Progenitor cell of endocrine pancreas (in vitro differentiated cells): ENCODE data around the gene P2RY10. TPM values are rescaled to one million over a fixed set of nuclear protein-coding genes. Genes with fewer than 3 reads are reported as not detected.

Source experiments
- DNase-seq: peaks from one replicate; pipeline ENCODE4 v3.0.0; 2021; ENCODE audit warnings: low spot score; ENCODE audit not compliant: unreplicated experiment
- H3K27ac Mint-ChIP-seq: 2 replicates; pipeline ENCODE4 v1.8.0; 2021; ENCODE audit warnings: mild to moderate bottlenecking, moderate library complexity, mixed read lengths
- H3K27me3 Mint-ChIP-seq: 2 replicates; pipeline ENCODE4 v1.8.0; 2021; ENCODE audit warnings: mixed read lengths
- H3K36me3 Mint-ChIP-seq: 2 replicates; pipeline ENCODE4 v1.8.0; 2022; ENCODE audit warnings: mixed read lengths; ENCODE audit not compliant: insufficient read depth
- H3K4me1 Mint-ChIP-seq: 2 replicates; pipeline ENCODE4 v1.8.0; 2021; ENCODE audit warnings: low read depth, mixed read lengths
- H3K4me3 Mint-ChIP-seq: 2 replicates; pipeline ENCODE4 v1.8.0; 2021; ENCODE audit warnings: low read depth, mild to moderate bottlenecking, moderate library complexity, mixed read lengths
- H3K9me3 Mint-ChIP-seq: 2 replicates; pipeline ENCODE4 v1.8.0; 2021; ENCODE audit warnings: low read depth, mixed read lengths
- CTCF ChIP-seq: fragments of 200-600 bp; sonication (generic); IDR thresholded peaks from one replicate; pipeline ENCODE4 v1.5.0; 2021; ENCODE audit warnings: antibody characterized with exemption, mild to moderate bottlenecking; ENCODE audit not compliant: unreplicated experiment
- total RNA-seq: library from RNA; stranded (reverse); gene quantifications from 2 replicates; pipeline ENCODE4 v1.2.1, GENCODE V29; 2021

The P2RY10 gene
- total RNA-seq, 1 donor from 2014 or later: not detected

DNA sequence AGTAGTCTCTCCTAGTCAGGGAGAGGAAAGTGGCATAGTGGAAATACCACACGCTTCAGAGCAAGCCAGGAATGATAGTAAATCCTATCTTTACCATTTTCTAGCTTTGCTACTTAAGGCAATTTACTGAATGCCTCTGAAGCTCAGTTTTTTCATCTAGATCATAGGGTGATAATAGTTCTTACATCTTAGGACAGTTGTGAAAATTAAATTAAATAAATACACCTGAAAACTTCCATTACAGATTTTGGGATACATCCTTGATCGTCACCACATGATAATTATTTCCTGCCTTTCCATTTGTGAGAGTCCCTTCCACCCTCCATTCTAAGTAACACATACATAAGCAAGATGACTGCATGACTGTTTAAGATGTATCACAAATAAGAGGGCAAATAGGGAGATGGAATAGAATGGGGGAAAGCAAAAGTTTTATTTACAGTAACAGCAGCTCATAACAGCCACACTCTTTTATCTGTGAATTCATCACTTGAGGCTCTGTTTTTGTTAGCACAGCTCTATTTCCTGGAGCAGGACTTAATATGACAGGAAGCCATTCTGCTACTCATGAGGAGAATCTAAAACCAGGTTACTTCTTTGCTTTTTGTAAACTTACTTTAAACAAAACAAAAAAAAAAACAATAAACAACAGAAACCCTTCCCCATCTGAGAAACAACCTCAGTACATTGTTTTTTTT lies 13.4 kb downstream of the P2RY10 start:
- peaks cover 12% of the 10 kb centered on the region for H3K9me3 Mint-ChIP-seq
- H3K4me3 Mint-ChIP-seq: no peak overlapping the region
- no peak for DNase-seq
- H3K27ac Mint-ChIP-seq: no peak overlapping the region
- TF ChIP-seq CTCF: no peak
- H3K4me1 Mint-ChIP-seq: no peaks in the 10 kb centered on the region
- no peaks in the 10 kb centered on the region for H3K36me3 Mint-ChIP-seq
- no peaks in the 10 kb centered on the region for H3K27me3 Mint-ChIP-seq

GRCh38 chrX:78960888-78961287 lies 15.7 kb downstream of the P2RY10 start:
- Mint-ChIP-seq H3K4me1 (no peaks in the 10 kb centered on the region), H3K27ac (no peak overlapping the region), H3K4me3 (no peak overlapping the region), H3K27me3 (no peaks in the 10 kb centered on the region), H3K9me3 (peaks cover 19% of the 10 kb centered on the region), H3K36me3 (no peaks in the 10 kb centered on the region)
- TF ChIP-seq CTCF: no peak
- DNase-seq: no peak

DNA sequence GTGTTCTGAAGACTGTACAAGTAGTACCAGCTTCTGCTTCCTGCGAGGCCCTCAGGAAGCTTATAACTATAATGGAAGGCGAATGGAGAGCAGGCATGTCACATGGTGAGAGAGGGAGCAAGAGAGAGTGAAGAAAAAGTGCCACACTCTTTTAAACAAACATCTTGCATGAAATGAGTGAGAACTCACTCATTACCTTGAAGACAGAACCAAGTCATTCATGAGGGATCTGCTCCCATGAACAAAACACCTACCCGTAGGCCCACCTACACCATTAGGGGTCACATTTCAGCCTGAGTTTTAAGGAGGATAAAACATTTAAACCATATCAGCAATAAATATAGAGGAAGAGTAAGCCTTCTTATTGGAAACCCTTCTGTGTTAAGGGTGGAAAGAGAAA lies 19.4 kb downstream of the P2RY10 start:
- no peak overlapping the region for H3K27ac Mint-ChIP-seq
- no peaks in the 10 kb centered on the region for H3K27me3 Mint-ChIP-seq
- no peaks in the 10 kb centered on the region for H3K4me1 Mint-ChIP-seq
- H3K36me3 Mint-ChIP-seq: no peaks in the 10 kb centered on the region
- peaks cover 29% of the 10 kb centered on the region for H3K9me3 Mint-ChIP-seq
- H3K4me3 Mint-ChIP-seq: no peak overlapping the region
- TF ChIP-seq CTCF: no peak
- no peak for DNase-seq

- Mint-ChIP-seq H3K36me3 (no peaks in the 10 kb centered on the region), H3K27ac (no peak overlapping the region), H3K9me3 (peaks cover 29% of the 10 kb centered on the region), H3K4me1 (no peaks in the 10 kb centered on the region), H3K27me3 (no peaks in the 10 kb centered on the region), H3K4me3 (no peak overlapping the region)
- no peak for TF ChIP-seq CTCF
- DNase-seq: no peak
These were observed 34.7 kb downstream of the P2RY10 start for GRCh38 chrX:78979789-78980464.

DNA sequence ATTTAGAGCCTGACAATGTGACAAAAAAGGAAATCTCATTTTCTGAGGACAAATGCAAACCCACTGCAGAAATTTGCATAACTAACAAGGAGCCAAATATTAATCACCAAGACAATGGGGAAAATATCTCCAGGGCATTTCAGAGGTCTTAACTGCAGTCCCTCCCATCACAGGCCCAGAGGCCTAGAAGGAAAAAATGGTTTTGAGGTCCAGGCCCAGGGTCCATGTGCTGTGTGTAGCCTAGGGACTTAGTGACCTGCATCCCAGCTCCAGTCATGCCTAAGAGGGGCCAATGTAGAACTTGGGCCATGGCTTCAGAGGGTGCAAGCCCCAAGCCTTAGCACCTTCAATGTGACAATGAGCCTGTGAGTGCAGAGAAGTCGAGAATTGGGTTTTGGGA lies 44.2 kb downstream of the P2RY10 start:
- no peak for DNase-seq
- Mint-ChIP-seq H3K4me1 (no peaks in the 10 kb centered on the region), H3K27me3 (no peaks in the 10 kb centered on the region), H3K36me3 (no peaks in the 10 kb centered on the region), H3K27ac (no peak overlapping the region), H3K9me3 (peaks cover 49% of the 10 kb centered on the region), H3K4me3 (no peak overlapping the region)
- no peak for TF ChIP-seq CTCF
